IgD-negative memory B cell (primary cell): Measurements from ENCODE around the gene SARS1. TPM values are rescaled to one million over a fixed set of nuclear protein-coding genes. Genes with fewer than 3 reads are reported as not detected.
"Not testable (repeated sequence)": the region's sequence is repeated elsewhere in the genome, so short reads cannot be mapped to it uniquely, and the experiment has no call there.

Experiments
- H3K27ac Mint-ChIP-seq, 3 donors: one replicate each; pipeline ENCODE4 v1.8.0; 2020 to 2022; ENCODE audit warnings: mild to moderate bottlenecking in 3 of 3, mixed read lengths in 3 of 3, moderate library complexity in 1 of 3
- H3K27me3 Mint-ChIP-seq: one replicate; pipeline ENCODE4 v1.8.0; 2021; ENCODE audit warnings: mixed read lengths
- H3K36me3 Mint-ChIP-seq: one replicate; pipeline ENCODE4 v1.8.0; 2020; ENCODE audit warnings: mild to moderate bottlenecking, mixed read lengths
- H3K4me1 Mint-ChIP-seq, 3 donors: one replicate each; pipeline ENCODE4 v1.8.0; 2020 to 2022; ENCODE audit warnings: mixed read lengths in 3 of 3, mild to moderate bottlenecking in 1 of 3
- H3K4me3 Mint-ChIP-seq, 4 donors: one replicate each; pipeline ENCODE4 v1.8.0; 2020 to 2022; ENCODE audit warnings: mild to moderate bottlenecking in 4 of 4, mixed read lengths in 4 of 4, moderate library complexity in 3 of 4
- H3K9me3 Mint-ChIP-seq, 3 donors: one replicate each; pipeline ENCODE4 v1.8.0; 2020 to 2021; ENCODE audit warnings: mixed read lengths in 3 of 3, mild to moderate bottlenecking in 1 of 3
- polyA plus RNA-seq: library from polyadenylated mRNA; unstranded; fragments of 300-500 nt; fragmentation: Illumina TruSeq; gene quantifications from one replicate; pipeline ENCODE4 v1.2.3, GENCODE V29; 2021

SARS1 gene
- polyA plus RNA-seq, 1 donor from 2014 or later = 127 TPM

- no peak overlapping the region for H3K27ac Mint-ChIP-seq
- peaks cover 2% of the 10 kb centered on the region for H3K36me3 Mint-ChIP-seq
- H3K4me1 Mint-ChIP-seq = peaks cover 0 to 4% (median 0%) of the 10 kb centered on the region in 3 donors
- H3K27me3 Mint-ChIP-seq = peaks cover 4% of the 10 kb centered on the region
- no peaks in the 10 kb centered on the region for H3K9me3 Mint-ChIP-seq
- no peak overlapping the region for H3K4me3 Mint-ChIP-seq
Measured at GRCh38 chr1:109273570-109274288, 60.0 kb downstream of the SARS1 start.

GRCh38 chr1:109274533-109275476, 61.1 kb downstream of the SARS1 start:
- Mint-ChIP-seq H3K27me3 (peaks cover 4% of the 10 kb centered on the region), H3K27ac (no peak overlapping the region), H3K4me3 (no peak overlapping the region), H3K36me3 (peaks cover 2% of the 10 kb centered on the region), H3K9me3 (no peaks in the 10 kb centered on the region), H3K4me1 (peaks cover 0 to 4% (median 0%) of the 10 kb centered on the region in 3 donors)

DNA sequence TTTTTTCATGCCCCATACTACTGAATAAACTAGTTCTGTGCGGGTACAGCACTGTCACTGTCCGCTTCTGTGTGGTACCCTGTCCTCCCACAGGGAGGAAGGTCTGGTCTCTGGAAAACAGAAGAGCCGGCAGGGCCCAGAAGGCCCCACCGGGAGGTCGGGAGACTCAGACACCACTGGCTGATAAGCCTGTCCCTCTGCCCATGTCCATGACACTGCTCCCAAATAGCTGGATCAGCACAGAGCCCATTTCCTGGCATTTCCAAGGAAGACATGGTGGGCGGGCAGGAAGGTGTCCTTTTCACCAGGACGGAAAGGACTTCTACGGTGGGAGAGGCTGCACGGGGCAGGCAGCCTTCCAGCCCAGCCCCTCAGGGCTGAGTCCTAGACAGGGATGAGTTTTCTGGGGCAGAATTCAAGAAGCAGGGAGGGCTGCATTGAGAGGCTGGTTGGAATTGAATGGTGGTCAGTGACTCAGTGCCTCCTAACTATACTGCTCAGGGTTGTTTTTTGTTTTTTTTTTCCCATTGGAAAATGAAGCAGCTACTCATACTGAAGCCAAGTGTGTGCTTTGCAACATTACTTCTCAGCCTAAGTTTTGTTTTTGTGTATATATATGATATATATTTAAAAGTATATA, 62.1 kb downstream of the SARS1 start:
- Mint-ChIP-seq H3K27me3 (peaks cover 4% of the 10 kb centered on the region), H3K27ac (no peak overlapping the region), H3K4me3 (no peak overlapping the region), H3K9me3 (no peaks in the 10 kb centered on the region), H3K4me1 (peaks cover 0 to 4% (median 0%) of the 10 kb centered on the region in 3 donors), H3K36me3 (peaks cover 2% of the 10 kb centered on the region)

- H3K27ac Mint-ChIP-seq = peak overlapping the region in 1 of 3 donors; percentile 41
Measured at GRCh38 chr1:109277434-109278204, 63.9 kb downstream of the SARS1 start.

GRCh38 chr1:109279615-109280278, 66.0 kb downstream of the SARS1 start:
- Mint-ChIP-seq H3K27me3 (peaks cover 4% of the 10 kb centered on the region), H3K9me3 (no peaks in the 10 kb centered on the region), H3K27ac (no peak overlapping the region), H3K4me1 (peaks cover 8 to 13% (median 11%) of the 10 kb centered on the region in 3 donors), H3K36me3 (peaks cover 1% of the 10 kb centered on the region), H3K4me3 (peak overlapping the region in 1 of 4 donors; percentile 34)

More at GRCh38 chr1:109277434-109278204, 63.9 kb downstream of the SARS1 start:
- peaks cover 0 to 4% (median 0%) of the 10 kb centered on the region in 3 donors for H3K4me1 Mint-ChIP-seq
- no peak overlapping the region for H3K4me3 Mint-ChIP-seq
- H3K27me3 Mint-ChIP-seq = peaks cover 4% of the 10 kb centered on the region
- no peaks in the 10 kb centered on the region for H3K9me3 Mint-ChIP-seq
- no peaks in the 10 kb centered on the region for H3K36me3 Mint-ChIP-seq

DNA sequence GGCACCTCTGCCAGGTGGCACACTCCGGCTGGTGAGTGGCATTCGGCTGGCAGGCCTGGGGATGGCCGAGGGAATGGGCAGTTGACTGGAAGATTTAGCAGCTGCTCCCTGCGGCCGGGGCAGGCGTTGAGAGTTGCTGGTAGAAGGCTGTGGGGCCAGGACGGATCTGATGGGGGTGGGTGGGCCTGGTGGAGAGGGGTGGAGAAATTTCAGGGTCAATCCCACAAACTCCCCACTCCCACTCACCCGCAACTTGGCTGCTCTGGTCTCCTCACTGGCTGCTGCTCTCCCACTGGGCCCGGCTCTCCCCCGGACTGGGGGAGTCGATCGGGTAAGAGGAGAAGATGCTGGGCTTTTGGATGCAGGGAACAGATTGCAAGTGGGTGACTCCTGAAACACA, 67.1 kb downstream of the SARS1 start:
- no peaks in the 10 kb centered on the region for H3K9me3 Mint-ChIP-seq
- H3K27ac Mint-ChIP-seq = no peak overlapping the region
- H3K27me3 Mint-ChIP-seq = no peaks in the 10 kb centered on the region
- peak overlapping the region in 2 of 4 donors; percentile 18 to 79 for H3K4me3 Mint-ChIP-seq
- H3K36me3 Mint-ChIP-seq = peaks cover 1% of the 10 kb centered on the region
- H3K4me1 Mint-ChIP-seq = peaks cover 8 to 13% (median 11%) of the 10 kb centered on the region in 3 donors

- Mint-ChIP-seq H3K4me1 (peaks cover 8 to 13% (median 11%) of the 10 kb centered on the region in 3 donors), H3K4me3 (peak overlapping the region; percentile 85 to 100 (median 96)), H3K9me3 (no peaks in the 10 kb centered on the region), H3K27me3 (no peaks in the 10 kb centered on the region), H3K36me3 (peaks cover 1% of the 10 kb centered on the region), H3K27ac (no peak overlapping the region)
Measured at GRCh38 chr1:109281680-109282496, 68.2 kb downstream of the SARS1 start.

DNA sequence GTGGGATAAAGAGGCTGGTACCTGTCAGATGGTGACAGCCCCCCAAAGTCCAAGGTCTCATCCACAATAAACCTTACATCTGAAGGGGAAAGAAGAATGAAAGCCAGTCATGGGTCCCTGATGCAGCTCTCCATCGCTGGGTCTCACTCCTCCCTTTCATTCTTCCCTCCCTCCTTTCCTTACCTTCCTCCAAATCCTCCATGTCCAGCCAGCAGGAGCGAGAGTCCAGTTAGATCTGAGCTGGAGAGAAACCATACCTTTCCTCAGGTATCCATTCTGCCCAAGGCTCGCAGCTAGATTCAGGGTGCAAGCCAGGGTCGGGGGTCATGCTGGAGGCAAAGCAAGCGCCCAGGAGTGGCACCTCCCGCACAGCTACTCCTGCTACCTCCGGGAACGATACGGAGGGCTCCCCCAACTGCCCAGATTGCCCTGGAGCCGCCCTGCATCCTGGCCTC, 68.8 kb downstream of the SARS1 start:
- H3K27me3 Mint-ChIP-seq = no peaks in the 10 kb centered on the region
- peak overlapping the region; percentile 85 to 100 (median 96) for H3K4me3 Mint-ChIP-seq
- H3K9me3 Mint-ChIP-seq = no peaks in the 10 kb centered on the region
- peaks cover 1% of the 10 kb centered on the region for H3K36me3 Mint-ChIP-seq
- H3K4me1 Mint-ChIP-seq = peaks cover 8 to 11% (median 9%) of the 10 kb centered on the region in 3 donors
- H3K27ac Mint-ChIP-seq = peak overlapping the region in 2 of 3 donors; percentile 2 to 99

DNA sequence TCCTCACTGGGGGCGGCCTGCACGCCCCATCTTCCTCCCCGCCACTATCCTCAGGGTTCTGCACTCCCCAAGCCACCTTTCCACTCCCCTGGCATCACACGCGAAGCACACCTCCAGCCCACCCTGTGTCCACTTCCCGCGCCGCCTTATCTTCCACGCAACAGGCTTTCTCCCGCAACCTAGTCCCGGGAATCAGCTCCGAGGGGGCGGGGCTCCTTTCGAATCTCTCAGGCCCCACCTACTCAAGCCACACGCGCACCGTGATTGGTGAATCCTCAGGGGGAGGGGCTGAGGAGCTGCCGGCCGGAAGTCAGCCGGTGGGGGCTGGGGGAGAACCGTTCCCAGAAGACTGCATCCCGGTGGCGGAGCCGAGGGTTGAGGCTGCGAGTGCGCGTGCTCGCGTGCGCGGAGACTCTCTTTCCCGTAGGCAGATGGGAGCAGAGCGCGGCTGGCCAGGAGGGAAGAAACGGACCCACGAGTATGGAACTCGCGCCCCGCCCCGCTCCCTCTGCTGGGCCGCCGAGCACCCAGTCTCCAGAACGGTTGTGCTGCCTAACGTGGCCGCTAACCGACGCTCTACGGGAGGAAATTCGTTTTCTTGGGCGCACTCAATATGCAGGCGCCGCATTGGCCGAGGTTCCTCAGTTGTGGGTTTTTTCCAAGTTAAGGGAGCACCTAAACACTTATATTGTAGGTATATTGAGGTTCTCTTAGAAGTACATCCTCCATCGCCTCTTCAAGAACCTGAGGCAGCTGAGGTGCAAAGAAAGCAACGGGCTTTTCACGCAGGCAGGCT, 69.4 kb downstream of the SARS1 start, which contains the start of gene PSRC1:
PSRC1 (minus strand) TSS at position 194 of the 796 bp plus-strand sequence.
- Mint-ChIP-seq H3K4me1 (peaks cover 8 to 11% (median 9%) of the 10 kb centered on the region in 3 donors), H3K9me3 (no peaks in the 10 kb centered on the region), H3K27ac (peak within 1 kb of the TSS; percentile 2 to 99 (median 90)), H3K27me3 (no peaks in the 10 kb centered on the region), H3K4me3 (peak within 1 kb of the TSS; percentile 85 to 100 (median 96)), H3K36me3 (peaks cover 1% of the 10 kb centered on the region)

- Mint-ChIP-seq H3K9me3 (no peaks in the 10 kb centered on the region), H3K27me3 (peaks cover 2% of the 10 kb centered on the region), H3K4me3 (peak overlapping the region; percentile 85 to 100 (median 96)), H3K27ac (peak overlapping the region in 1 of 3 donors; percentile 2), H3K4me1 (peaks cover 8 to 11% (median 9%) of the 10 kb centered on the region in 3 donors), H3K36me3 (peaks cover 1% of the 10 kb centered on the region)
Measured at GRCh38 chr1:109283748-109284600, 70.3 kb downstream of the SARS1 start.

- not testable (repeated sequence) for H3K9me3 Mint-ChIP-seq, H3K27me3 Mint-ChIP-seq, H3K4me3 Mint-ChIP-seq, H3K36me3 Mint-ChIP-seq, H3K27ac Mint-ChIP-seq
- peaks cover 9 to 11% (median 11%) of the 10 kb centered on the region in 3 donors for H3K4me1 Mint-ChIP-seq
Measured at GRCh38 chr1:109286762-109287161, 73.0 kb downstream of the SARS1 start.
